GM19468 (cell line): Measurements from ENCODE around the gene IFITM5.
"Not testable (repeated sequence)": the region's sequence is repeated elsewhere in the genome, so short reads cannot be mapped to it uniquely, and the experiment has no call there.

Source experiments
- ATAC-seq: cut with Tn5 transposase; IDR thresholded peaks from one replicate; pipeline ENCODE4 v1.9.1; 2021; ENCODE audit warnings: mild to moderate bottlenecking, moderate library complexity, moderate number of reproducible peaks; ENCODE audit not compliant: unreplicated experiment; ENCODE audit errors: extremely low read depth

The IFITM5 gene

DNA sequence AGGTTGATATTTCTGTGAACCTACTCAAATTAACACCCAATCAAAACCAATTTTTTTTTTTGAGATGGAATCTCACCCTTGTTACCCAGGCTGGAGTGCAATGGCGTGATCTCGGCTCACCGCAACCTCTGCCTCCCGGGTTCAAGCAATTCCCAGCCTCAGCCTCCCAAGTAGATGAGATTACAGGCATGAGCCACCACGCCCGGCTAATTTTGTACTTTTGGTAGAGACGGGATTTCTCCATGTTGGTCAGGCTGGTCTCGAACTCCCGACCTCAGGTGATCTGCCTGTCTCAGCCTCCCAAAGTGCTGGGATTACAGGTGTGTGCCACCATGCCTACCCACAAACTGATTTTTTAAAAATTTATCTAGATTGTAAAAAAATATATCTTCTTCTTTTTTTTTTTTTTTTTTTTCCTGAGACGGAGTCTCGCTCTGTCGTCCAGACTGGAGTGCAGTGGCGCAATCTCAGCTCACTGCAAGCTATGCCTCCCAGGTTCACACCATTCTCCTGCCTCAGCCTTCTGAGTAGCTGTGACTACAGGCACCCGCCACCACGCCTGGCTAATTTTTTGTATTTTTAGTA, 29.3 kb upstream of the IFITM5 start:
- ATAC-seq = not testable (repeated sequence)

- ATAC-seq = no peak
Measured at GRCh38 chr11:328012-328411, 28.7 kb upstream of the IFITM5 start.

DNA sequence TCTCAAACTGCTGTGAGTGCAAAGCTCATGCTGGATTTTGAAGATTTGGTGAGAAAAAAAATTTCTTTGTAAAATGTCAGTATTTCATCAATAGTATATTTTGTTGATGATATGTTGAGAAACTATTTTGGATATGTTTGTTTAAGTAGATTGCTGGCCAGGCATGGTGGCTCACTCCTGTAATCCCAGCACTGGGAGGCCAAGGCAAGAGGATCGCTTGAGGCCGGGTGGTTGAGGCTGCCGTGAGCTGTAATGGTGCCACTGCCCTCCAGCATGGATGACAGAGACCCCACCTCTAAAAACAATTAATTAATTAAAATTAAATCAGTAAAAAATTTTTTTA, 28.2 kb upstream of the IFITM5 start:
- no peak for ATAC-seq

DNA sequence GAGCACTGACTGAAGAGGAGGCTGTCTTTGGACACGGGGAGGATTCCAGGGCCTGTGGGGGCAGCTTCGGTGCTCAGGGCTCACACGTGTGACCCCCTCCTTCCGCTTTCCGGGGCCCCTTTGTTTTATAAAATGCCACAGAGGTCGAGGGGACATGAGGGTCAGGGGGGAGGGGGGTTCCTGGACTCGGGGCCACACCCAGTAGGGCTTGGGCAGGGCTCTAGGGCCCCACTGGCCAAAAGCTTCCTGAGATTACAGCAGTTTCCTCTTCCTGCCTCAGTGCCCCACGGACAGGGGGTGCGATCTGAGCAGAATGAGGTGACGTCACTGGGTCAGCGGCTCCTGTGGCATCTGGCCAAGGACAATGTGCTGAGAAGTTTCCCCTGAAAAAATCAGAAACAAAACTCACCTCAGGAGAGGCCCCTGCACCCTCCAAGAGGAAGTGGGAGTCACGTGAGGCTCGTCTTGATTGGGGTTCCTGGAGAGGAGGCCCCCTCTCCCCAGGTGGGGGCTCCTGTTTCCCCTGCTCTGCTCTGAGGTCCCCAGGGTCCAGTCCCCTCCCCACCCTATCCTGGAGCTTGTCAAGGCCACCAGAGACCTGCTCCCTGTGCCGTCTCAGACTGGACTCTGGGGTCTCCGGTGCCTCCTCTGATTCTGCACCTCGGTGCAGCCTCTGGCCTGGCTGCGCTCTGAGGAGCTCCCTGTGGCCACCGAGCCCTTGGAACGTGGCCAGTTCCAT, 27.7 kb upstream of the IFITM5 start:
- peak; percentile 13 for ATAC-seq

- ATAC-seq = no peak
Measured at GRCh38 chr11:326592-326841, 27.2 kb upstream of the IFITM5 start.

DNA sequence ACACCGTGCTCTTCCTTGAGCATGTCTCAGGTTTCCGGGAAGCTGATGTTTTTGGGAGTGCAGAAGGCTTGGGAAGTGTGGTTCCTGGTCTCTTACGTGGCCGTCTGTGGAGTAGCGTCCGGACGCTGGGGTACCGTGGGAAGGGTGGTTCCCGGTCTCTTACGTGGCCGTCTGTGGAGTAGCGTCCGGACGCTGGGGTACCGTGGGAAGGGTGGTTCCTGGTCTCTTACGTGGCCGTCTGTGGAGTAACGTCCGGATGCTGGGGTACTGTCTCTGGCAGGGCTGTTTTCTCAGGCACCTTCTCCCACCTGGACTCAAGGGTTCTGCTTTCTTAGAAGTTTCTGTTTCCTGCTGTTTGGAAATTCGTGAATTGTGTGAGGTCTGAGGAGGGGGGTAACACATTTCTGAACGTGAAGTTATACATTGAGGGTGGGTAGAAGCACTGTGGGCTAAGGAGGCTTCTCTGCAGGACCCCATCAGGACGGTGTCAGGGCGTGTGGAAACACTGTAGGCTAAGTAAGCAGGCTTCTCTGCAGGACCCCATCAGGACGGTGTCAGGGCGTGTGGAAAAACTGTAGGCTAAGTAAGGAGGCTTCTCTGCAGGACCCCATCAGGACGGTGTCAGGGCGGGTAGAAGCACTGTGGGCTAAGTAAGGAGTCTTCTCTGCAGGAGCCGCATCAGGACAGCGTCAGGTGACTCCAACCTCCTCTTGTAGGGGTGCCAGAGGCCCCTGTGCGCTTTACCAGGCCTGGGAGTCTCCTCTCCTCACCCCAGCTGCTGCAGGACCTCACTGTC, 26.7 kb upstream of the IFITM5 start:
- ATAC-seq = no peak

DNA sequence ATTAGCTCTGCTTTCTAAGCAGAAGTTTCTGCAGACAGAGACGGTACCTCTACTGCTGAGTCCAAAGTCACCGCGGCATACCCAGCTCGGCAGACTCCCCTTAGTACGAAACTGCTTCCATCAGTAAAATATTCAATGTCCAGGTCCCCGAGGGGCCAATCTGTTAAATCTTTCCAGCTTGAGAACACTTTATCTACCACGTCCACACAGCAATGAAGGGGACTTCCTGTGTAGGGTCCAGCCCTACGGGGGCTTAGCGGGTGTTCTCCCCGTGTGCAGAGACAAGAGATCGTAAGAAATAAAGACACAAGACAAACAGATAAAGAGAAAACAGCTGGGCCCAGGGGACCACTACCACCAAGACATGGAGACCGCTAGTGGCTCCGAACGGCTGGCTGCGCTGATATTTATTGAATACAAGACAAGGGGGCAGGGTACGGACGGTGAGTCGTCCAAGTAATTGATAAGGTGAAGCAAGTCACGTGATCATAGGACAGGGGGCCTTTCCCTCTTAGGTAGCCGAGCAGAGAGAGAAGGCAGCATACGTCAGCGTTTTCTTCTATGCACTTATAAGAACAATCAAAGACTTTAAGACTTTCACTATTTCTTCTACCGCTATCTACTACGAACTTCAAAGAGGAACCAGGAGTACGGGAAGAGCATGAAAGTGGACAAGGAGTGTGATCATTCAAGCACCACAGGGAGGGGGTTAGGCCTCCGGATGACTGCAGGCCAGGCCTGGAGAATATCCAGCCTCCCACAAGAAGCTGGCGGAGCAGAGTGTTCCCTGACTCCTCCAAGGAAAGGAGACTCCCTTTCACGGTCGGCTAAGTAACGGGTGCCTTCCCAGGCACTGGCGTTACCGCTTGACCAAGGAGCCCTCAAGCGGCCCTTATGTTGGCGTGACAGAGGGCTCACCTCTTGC, 25.5 kb upstream of the IFITM5 start:
- ATAC-seq = not testable (repeated sequence)

DNA sequence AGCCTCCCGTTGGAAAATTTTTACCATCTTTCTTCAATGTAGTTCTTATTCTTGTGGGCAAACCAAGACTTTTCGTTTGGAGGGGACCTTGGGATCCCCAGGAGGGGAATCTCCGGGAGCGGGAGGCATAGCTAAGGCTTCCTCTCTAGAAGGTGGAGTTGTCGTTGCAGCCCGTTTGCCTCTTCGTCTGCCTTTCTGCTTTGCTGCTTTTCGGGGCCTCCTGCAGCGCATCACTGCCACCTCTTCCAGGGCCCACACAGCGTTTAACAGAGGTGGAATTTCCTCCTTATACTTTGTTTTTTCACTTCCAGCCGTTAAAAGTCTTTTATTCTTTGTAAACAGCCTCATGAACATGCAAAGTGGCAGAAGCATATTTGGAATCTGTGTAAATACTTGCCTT, 24.8 kb upstream of the IFITM5 start:
- ATAC-seq = no peak

- not testable (repeated sequence) for ATAC-seq
Measured at GRCh38 chr11:319888-320273, 20.6 kb upstream of the IFITM5 start.

- not testable (repeated sequence) for ATAC-seq
Measured at GRCh38 chr11:319121-319887, 20.0 kb upstream of the IFITM5 start.

- ATAC-seq = not testable (repeated sequence)
Measured at GRCh38 chr11:318405-319120, 19.2 kb upstream of the IFITM5 start.

GRCh38 chr11:317668-318404, 18.5 kb upstream of the IFITM5 start:
- not testable (repeated sequence) for ATAC-seq

DNA sequence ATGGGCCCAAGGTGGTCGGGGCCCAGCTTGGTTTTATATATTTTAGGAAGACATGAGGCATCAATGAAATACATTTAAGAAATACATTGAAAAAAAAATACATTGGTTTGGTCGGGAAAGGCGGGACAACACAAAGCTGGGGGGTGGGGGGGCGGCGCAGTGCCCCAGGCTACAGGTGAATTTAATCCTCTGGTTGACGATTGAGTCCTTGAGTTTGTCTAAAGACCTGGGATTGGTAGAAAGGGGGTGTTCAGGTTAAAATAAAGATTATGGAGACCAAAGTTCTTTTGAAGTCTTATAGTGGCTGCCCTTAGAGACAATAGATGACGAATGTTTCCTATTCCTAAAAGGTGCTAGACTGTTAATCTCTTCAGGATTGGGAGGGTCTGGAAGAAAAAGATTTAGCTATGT, 17.6 kb upstream of the IFITM5 start:
- ATAC-seq = no peak

DNA sequence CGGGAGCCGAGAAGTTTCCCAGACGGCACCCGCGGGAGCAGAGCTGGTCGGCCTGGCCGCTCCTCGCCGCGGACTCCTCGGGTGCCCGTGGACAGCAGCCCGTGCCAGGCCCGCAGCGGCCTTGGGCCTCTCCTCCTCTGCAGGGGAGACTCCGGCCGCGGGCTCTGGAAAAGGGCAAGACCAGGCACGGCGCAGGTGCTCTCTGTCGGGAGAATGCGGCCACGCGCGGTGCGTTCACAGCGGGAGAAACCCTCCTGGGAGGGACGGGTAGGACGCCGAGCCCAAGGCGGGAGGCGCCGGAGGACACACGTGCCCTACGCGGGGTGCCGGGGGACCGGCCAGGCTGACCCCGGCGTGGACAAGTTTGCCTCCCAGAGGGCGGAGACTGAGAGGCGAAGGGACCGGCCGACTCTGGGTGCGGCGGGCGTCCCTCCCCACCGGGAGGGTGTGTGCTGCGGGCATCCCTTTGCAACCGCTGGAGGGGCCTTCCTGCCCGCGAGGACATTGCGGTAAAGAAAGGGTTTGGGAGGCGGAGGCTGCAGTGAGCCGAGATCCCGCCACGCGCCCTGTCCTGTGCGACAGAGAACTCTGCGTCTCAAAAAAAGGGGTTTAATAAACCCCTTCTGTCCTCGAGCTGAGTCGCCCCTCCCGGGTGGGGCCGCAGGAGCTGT, 16.8 kb upstream of the IFITM5 start:
- ATAC-seq = no peak

DNA sequence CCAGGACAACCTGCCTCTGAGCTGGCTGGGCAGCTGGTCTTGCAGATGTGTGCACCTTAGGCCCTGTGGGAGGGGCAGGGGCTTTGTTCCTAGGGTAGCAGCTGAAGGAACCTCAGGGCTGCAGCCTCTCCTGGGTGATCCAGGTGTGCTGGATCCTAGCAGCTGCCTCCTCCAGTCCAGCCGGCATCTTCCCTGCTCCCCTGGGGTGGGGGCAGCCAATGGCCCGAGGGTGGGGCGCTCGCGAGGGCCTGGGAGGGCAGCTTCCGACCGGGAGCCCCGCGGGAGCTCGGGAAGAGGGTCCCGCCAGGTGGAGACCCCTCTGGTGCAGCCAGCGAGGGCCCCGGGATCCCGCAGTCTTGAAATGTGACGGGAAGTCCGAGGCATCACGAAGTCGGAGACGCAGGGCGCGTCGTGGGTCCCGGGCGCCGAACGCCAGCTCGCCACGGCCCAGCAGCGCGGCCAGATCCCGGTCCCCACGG, 16.2 kb upstream of the IFITM5 start:
- ATAC-seq = no peak

- ATAC-seq = no peak
Measured at GRCh38 chr11:315051-315481, 15.7 kb upstream of the IFITM5 start.

DNA sequence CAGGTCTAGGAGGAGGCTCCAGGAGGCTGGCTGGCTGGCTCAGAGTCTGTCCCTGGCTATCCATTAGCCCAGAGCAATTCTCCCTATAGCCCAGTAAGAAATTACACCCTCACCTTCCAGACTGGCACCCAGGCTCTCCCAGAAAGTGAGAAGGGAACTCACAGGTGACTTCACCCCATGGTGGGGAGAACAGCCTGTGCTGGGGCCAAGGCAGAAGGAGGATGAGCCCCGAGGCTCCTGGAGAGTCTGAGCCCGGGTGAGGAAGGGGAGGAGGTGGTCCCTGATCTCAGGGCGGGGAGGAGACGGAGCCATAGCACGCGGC, 15.2 kb upstream of the IFITM5 start:
- ATAC-seq = not testable (repeated sequence)
